Activated CD4-positive, alpha-beta T cell treated with anti-CD3 and anti-CD28 coated beads for 1 hour (primary cell): ENCODE data around the gene CAMK2A.

Source experiments
- DNase-seq: peaks from one replicate; pipeline ENCODE4 v3.0.0-alpha.2; 2020

CAMK2A gene

GRCh38 chr5:150274811-150275210 is 14.8 kb downstream of the CAMK2A start:
- no peak for DNase-seq

DNA sequence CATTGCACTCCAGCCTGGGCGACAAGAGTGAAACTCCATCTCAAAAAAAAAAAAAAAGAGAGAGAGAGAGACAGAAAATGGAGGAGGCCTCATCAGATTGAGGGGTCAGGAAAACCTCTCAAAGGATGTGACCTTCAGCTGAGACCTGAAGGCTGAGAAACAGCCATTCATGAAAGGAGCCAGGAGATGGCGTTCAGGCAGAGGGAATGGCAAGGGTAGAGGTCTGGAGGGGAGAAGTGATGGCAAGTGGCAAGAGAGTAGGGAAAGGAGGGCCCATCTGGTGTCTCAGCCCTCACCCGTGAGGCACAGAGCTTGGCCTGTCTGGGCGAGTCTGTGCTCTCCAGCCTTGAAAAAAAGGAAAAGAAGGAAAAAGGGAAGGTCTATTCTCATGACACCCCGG is 17.0 kb downstream of the CAMK2A start:
- no peak for DNase-seq

DNA sequence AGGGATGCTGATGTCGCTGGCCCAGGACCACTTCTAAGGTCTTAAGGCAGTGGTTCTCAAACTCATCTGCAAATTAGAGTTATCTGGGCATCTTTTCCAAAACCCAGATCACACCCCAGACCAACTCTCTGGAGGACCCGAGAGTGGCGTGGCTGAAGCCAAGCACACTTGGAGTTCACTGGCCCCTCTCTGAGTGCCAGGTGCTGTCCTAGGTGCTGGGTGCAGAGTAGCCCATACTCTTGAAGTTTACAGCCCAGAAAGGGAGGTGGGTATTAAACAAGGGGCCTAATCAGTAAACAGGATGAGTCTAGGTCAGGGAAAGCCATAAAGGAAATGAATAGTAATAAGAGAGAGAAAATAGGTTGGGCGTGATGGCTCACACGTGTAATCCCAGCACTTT is 17.6 kb downstream of the CAMK2A start:
- DNase-seq: no peak

DNA sequence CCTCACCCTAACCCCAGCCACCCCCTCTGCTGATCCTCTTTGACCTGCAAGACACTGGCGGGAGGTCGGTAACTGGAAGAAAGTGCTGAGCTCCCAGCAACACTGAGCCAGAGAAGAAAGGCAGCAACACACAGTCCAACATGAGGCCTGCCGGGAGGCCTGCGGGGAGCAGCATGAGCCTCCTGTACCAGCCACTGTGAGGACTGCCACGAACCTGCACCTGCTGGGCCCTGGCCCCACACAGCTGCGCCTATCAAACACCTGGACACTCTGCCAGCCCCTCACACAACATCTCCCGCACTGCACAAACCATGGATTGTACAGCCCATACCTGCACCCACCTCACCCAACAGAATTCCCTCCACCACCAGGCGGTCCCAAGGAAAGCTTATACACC is 18.3 kb downstream of the CAMK2A start:
- DNase-seq: no peak

GRCh38 chr5:150270541-150271295 is 18.9 kb downstream of the CAMK2A start:
- DNase-seq: no peak

GRCh38 chr5:150266871-150267291 is 22.7 kb downstream of the CAMK2A start:
- DNase-seq: no peak

DNA sequence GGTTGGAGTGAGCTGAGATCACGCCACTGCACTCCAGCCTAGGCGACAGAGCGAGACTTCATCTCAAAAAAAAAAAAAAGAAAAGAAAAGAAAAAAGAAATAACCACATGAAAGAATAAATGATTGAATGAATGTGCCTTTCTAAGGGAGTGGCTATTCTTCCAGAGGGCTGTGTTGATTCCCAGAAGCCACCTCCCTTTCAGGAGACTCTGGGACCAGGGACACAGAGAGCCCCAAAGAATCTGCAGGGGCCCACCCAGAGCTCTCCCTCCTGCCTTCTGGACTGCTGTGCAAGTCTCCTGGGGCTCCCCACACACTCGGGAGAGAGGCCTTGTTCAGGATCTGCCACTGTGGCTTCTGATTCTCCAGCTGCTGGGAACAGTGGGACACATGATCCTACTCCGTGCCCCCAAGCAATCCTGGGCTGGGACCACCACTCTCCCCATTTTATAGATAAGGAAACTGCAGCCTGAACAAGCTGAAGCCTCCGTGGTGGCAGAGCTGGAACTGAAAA is 23.6 kb downstream of the CAMK2A start:
- no peak for DNase-seq

DNA sequence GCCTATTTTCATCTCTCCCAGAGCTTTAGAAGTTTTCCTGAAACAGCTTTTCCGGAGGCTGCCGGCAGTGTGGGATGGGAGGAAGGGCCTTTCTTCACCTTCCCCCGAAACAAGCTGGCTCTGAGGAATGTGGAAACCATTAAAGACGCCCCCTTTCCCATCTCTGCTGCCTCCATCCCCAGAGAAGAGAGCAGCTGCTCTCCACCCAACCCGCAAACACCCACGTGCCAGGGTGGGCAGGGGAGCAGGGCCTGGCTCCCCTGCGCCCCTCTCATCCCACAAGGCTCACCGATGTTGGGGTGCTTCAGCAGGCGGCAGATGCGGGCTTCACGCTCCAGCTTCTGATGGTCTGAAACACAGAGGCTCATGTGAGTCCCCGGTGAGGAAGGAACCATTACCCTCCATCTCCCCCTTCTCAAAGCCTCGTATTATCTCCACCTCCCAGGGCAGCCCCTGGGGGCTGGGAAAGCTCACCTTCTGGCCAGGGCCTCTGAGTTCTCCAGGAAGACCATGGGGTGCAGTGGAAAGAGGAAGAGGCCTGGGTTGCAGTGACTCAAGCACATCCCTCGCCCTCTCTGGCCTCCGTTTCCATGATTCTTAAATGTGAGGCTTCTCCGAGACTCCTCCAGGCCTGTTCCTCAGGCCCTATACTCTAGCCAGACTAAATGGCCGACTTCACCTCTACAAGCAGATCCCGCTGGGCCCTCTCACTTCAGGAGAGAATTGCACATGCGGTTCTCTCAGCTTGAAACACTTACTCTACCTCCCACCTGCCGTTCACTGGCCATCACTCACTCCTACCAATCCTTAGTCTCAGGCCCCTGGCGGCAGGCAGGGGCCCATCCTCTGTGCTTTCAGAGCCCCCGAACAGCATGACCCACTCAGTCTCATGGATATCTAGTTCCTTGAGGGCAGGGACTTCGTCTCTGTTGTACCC is 24.6 kb downstream of the CAMK2A start:
- DNase-seq: no peak

- DNase-seq: no peak
Measured at GRCh38 chr5:150263801-150264621, 25.6 kb downstream of the CAMK2A start.

- DNase-seq: no peak
Measured at GRCh38 chr5:150263375-150263775, 26.2 kb downstream of the CAMK2A start.

DNA sequence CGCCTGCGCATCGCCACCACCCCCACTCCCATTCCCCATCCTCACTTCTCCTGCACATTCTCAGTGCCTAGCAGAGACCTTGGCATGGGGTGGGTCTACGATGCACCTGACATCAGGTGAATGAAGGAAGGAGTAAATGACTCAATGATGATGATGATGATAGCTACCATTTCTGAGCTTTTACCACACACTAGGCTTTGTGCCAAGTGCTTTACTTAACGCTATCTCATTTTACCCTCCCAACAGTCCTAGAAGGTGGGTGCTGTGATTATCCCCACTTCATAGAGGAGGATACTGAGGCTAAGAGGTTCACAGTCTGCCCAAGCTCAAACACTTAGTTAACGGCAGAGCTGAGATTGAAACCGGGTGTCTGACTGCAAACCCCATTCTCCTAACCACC is 27.1 kb downstream of the CAMK2A start:
- DNase-seq: no peak

GRCh38 chr5:150261231-150261630 is 28.3 kb downstream of the CAMK2A start:
- no peak for DNase-seq

- DNase-seq: no peak
Measured at GRCh38 chr5:150258130-150258529, 31.4 kb downstream of the CAMK2A start.

DNA sequence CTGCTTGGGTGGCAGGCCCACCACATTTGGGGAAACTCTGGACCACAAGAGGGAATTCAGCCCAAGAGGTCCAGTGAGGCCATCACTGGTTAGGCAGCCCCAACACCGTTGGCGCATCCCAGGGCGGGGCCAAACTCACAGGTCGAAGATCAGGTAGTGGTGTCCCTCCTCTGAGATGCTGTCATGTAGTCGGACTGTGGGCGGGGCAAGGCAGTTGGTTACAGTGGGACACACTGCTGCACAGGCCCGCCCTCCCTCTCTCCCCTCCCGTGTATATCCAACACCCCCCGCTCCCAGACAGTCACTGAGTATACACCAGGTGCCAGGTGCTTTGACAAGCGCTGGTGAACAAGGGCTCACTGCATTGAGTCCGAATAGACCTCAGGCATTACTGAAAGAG is 32.1 kb downstream of the CAMK2A start:
- DNase-seq: no peak

DNA sequence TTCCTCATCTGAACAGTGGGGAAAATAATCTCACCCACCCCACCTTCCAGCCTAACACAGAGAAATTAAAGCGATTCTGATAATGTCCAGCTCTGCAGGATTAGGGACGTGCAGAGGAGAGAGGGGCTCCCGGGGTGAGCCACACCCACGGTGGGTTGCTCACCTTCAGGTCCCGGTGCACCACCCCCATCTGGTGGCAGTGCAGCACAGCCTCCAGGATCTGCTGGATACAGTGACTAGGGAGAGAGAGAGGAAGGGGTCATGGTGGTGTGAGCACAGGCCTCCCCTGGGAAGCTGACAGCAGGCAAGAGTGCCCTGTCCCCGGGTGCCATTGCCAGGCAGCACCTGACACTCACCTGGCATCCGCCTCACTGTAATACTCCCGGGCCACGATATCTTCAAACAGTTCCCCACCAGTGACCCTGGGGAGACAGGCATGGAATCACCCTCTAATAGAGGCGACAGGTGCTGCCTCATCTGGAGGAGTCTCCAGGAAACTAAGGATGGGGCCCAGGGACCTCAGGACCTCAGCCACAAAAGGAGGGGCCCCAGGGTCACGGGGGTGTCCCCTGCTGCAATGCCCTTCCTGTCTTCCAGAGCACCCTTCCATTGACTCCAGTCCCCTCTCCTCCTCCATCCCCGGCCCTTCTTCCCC is 33.0 kb downstream of the CAMK2A start:
- no peak for DNase-seq

- no peak for DNase-seq
Measured at GRCh38 chr5:150255659-150256409, 33.7 kb downstream of the CAMK2A start.

GRCh38 chr5:150254774-150255173 is 34.8 kb downstream of the CAMK2A start:
- no peak for DNase-seq

- no peak for DNase-seq
Measured at GRCh38 chr5:150254363-150254762, 35.2 kb downstream of the CAMK2A start.

DNA sequence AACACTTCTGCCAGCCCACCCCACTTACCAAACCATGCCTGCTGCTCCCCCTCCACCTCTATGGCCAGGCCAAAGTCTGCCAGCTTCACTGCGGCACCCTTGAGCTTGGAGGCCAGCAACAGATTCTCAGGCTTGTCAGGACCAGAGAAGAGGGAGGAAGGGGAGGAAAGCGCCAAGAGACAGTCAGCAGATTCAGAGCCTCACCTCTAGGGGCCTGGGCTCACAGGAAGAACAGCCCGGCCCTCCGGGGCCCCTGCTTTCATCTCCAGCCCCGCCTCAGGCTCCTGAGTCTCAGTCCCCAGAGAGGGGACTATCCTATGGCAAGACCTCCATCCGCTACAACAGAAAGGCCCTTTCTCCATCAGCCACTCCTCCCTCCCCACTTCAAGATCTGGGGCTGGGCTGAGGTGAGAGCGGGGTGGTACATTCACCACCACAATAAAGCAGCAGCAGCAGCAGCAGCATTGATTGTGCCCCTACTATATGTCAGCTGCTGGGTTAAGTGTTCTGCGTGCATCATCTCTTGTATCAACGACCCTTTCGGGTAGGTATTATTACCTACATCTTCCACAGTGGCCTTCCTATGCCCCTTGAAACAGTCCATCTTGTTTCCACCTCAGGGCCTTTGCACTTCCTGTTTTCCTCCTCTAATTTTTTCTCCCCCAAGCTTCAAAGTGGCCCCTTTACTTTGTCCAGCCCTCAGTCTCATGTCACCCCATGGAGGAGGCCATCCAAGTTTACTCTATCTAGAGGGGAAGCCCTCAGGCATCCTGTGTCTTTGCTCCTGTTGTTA is 36.0 kb downstream of the CAMK2A start:
- DNase-seq: no peak

- no peak for DNase-seq
Measured at GRCh38 chr5:150252489-150252888, 37.1 kb downstream of the CAMK2A start.

DNA sequence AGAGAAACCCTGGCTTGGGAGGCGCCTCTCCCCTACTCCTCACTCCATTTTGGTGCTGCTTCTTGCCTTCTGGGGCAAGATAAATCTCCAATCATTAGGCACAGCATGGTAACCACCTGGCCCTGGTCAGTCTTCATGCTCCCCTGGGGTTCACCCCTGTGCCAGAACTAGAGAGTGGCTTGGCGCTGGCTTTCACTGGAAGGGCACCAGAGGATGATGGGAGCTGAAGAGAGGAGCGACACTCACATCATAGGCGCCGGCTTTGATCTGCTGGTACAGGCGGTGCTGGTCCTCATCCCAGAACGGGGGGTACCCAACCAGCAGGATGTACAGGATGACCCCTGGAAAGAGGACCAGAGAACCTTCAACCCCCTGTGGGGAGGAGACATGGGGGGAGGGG is 38.1 kb downstream of the CAMK2A start:
- no peak for DNase-seq
